ENCODE results near the gene GMCL2.

DNA sequence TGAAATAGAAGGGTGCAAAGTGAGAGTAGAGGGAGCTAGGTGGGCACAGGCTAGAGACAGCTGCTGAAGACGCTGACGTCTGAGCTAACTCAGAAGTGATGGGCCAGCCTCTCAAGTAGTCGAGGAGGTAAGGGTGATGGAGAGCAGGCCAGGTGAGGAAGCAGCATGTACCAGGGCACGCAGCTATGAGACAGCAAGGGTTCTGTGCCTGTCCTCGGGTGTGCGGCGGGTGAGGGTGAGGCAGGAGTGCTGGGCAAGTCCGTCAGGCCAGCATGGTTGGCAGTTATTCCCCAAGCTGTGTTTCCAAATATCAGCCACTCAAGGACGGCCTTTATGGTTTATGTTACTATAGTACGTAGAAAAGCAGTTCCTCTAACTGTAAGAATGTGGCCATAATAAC, 50.2 kb downstream of the GMCL2 start:
- TF ChIP-seq, protein P1, sequence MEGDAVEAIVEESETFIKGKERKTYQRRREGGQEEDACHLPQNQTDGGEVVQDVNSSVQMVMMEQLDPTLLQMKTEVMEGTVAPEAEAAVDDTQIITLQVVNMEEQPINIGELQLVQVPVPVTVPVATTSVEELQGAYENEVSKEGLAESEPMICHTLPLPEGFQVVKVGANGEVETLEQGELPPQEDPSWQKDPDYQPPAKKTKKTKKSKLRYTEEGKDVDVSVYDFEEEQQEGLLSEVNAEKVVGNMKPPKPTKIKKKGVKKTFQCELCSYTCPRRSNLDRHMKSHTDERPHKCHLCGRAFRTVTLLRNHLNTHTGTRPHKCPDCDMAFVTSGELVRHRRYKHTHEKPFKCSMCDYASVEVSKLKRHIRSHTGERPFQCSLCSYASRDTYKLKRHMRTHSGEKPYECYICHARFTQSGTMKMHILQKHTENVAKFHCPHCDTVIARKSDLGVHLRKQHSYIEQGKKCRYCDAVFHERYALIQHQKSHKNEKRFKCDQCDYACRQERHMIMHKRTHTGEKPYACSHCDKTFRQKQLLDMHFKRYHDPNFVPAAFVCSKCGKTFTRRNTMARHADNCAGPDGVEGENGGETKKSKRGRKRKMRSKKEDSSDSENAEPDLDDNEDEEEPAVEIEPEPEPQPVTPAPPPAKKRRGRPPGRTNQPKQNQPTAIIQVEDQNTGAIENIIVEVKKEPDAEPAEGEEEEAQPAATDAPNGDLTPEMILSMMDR (conservative IDR thresholded peaks at IDR 0.05): no peak
- no peak for TF ChIP-seq ZFX (IDR thresholded peaks at IDR 0.05)

Data from C4-2B (cell line).